Loucy (cell line): Measurements from ENCODE around the gene MRPL2.

Experiments
- H2AFZ ChIP-seq: fragments of 200-600 bp; sonication (generic); 2 replicates; pipeline ENCODE4 v1.6.0; 2016; ENCODE audit warnings: antibody characterized with exemption, mild to moderate bottlenecking, low read length, moderate library complexity
- H3F3A ChIP-seq: fragments of 200-600 bp; 2 replicates; pipeline ENCODE4 v1.6.0; 2016; ENCODE audit warnings: antibody characterized with exemption, low read depth, mild to moderate bottlenecking
- H3K27me3 ChIP-seq: fragments of 200-600 bp; sonication (generic); 2 replicates; pipeline ENCODE4 v1.6.1; 2014; ENCODE audit warnings: low read length, mild to moderate bottlenecking; ENCODE audit not compliant: insufficient read depth, poor library complexity, severe bottlenecking
- H3K36me3 ChIP-seq: fragments of 200-600 bp; sonication (generic); 2 replicates; pipeline ENCODE4 v1.6.1; 2016; ENCODE audit warnings: low read length; ENCODE audit not compliant: insufficient read depth
- H3K4me1 ChIP-seq: fragments of 200-600 bp; sonication (generic); 2 replicates; pipeline ENCODE4 v1.5.1; 2014; ENCODE audit warnings: low read length, mild to moderate bottlenecking; ENCODE audit not compliant: insufficient read depth, poor library complexity, severe bottlenecking
- H3K4me2 ChIP-seq: fragments of 200-600 bp; sonication (generic); 2 replicates; pipeline ENCODE4 v1.6.0; 2014; ENCODE audit warnings: antibody characterized with exemption, low read length, low read depth, mild to moderate bottlenecking; ENCODE audit not compliant: poor library complexity, severe bottlenecking
- H3K4me3 ChIP-seq: fragments of 200-600 bp; sonication (generic); 2 replicates; pipeline ENCODE4 v1.5.1; 2014; ENCODE audit warnings: low read length, mild to moderate bottlenecking, mixed read lengths; ENCODE audit not compliant: poor library complexity, severe bottlenecking
- H3K79me2 ChIP-seq: fragments of 200-600 bp; sonication (generic); 2 replicates; pipeline ENCODE4 v1.6.1; 2014; ENCODE audit warnings: low read length; ENCODE audit not compliant: insufficient read depth
- H3K9ac ChIP-seq: fragments of 200-600 bp; sonication (generic); 2 replicates; pipeline ENCODE4 v1.6.0; 2014; ENCODE audit warnings: mild to moderate bottlenecking, low read depth, low read length, moderate library complexity; ENCODE audit not compliant: poor library complexity, severe bottlenecking
- H3K9me2 ChIP-seq: fragments of 200-600 bp; sonication (generic); replicated peaks from 2 replicates; pipeline ENCODE4 v1.6.1; 2016; ENCODE audit warnings: low read depth, low read length, mixed read lengths
- H3K9me3 ChIP-seq: fragments of 200-600 bp; sonication (generic); 2 replicates; pipeline ENCODE4 v1.6.1; 2014; ENCODE audit warnings: mild to moderate bottlenecking, antibody characterized with exemption, low read length, low read depth; ENCODE audit not compliant: insufficient read depth
- H4K20me1 ChIP-seq: fragments of 200-600 bp; sonication (generic); 2 replicates; pipeline ENCODE4 v1.6.0; 2014; ENCODE audit warnings: antibody characterized with exemption, low read length, mild to moderate bottlenecking; ENCODE audit not compliant: insufficient read depth, poor library complexity, severe bottlenecking
- EZH2phosphoT487 ChIP-seq: fragments of 200-600 bp; IDR thresholded peaks from 2 replicates; pipeline ENCODE4 v1.6.1; 2018; ENCODE audit warnings: antibody characterized with exemption, mild to moderate bottlenecking, moderate library complexity, borderline replicate concordance
- TF ChIP-seq, protein P1 (sequence below): fragments of 200-600 bp; sonication (generic); conservative IDR thresholded peaks from 2 replicates; pipeline ENCODE4 v1.5.1; 2014; ENCODE audit warnings: mild to moderate bottlenecking, antibody characterized with exemption, low read length

Gene MRPL2

DNA sequence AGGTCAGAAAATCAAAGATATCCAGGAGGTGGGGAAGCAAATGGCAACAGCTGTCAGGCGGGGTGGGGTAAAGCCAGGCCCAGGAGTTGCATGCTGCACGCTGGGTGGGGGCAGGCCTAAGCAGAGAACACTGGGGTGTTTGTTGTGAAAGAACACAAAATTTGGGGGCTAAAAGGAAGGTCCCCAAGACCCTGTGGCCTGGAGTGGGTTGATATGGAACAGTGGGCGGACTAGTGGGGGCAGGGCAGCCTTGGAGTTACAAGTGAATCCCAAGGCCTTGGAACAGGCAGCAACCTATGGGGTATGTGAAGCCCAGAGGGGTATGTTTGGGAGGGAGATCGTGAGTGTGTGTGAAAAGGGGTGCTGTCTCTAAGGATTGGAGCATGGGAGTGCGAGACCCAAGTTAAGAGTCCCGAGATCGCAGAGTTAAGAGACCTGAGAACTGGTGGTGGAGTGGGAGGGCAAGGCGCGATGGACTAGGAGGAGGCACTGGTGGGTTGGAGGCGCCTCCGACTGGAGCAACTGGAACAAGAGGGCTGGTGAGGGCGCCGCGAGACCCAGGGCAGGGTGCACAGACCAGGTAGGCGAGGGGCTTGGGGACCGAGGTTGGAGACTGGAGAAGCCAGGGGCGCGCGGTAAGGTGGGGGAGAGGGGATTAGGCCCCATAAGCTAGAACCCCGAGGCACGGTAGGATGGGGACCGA lies 6.2 kb downstream of the MRPL2 start:
- H3K9ac ChIP-seq, result peak overlapping the region; percentile 96
- H3K27me3 ChIP-seq, result no peaks in the 10 kb centered on the region
- H3K79me2 ChIP-seq, result peaks cover 39% of the 10 kb centered on the region
- H4K20me1 ChIP-seq, result no peaks in the 10 kb centered on the region
- H3K9me2 ChIP-seq, result no peaks in the 10 kb centered on the region
- H3K9me3 ChIP-seq, result no peaks in the 10 kb centered on the region
- peak overlapping the region; percentile 57 for H2AFZ ChIP-seq
- H3F3A ChIP-seq, result no peaks in the 10 kb centered on the region
- TF ChIP-seq, protein P1, sequence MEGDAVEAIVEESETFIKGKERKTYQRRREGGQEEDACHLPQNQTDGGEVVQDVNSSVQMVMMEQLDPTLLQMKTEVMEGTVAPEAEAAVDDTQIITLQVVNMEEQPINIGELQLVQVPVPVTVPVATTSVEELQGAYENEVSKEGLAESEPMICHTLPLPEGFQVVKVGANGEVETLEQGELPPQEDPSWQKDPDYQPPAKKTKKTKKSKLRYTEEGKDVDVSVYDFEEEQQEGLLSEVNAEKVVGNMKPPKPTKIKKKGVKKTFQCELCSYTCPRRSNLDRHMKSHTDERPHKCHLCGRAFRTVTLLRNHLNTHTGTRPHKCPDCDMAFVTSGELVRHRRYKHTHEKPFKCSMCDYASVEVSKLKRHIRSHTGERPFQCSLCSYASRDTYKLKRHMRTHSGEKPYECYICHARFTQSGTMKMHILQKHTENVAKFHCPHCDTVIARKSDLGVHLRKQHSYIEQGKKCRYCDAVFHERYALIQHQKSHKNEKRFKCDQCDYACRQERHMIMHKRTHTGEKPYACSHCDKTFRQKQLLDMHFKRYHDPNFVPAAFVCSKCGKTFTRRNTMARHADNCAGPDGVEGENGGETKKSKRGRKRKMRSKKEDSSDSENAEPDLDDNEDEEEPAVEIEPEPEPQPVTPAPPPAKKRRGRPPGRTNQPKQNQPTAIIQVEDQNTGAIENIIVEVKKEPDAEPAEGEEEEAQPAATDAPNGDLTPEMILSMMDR, result no peak
- TF ChIP-seq EZH2phosphoT487, result no peak
- H3K4me2 ChIP-seq, result peak overlapping the region; percentile 96
- peak overlapping the region; percentile 90 for H3K4me3 ChIP-seq
- H3K4me1 ChIP-seq, result peaks cover 42% of the 10 kb centered on the region
- peaks cover 3% of the 10 kb centered on the region; the same call in 1 of the 2 replicates for H3K36me3 ChIP-seq

DNA sequence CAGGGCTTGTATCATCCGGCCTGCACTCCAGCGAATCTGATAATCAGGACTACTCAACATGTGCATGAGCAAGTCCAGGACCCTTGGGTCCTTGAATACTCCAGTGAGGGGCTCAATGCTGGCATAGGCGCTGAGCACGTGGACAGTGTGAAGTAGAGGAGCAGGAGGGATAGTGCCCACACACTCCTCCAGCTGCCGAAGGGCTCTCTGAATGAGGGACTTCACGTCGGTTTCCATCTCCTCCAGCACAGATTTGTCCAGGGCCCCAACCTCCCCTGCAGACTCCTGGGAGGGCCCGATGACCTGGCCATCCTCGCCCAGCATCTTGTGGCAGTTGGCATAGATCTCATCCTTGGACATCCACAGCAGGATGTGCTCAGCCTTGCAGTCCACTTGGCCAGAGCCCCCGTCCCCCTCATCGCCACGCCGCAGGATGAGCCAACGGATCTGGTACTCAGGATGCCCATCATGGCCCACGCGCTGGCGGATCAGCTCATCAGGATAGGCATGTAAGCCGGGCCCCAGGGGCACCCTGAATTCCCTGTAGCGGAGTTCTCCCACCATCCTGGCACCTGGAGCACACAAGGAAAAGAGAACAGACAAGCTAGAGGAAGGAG lies 6.9 kb downstream of the MRPL2 start:
- H3K4me1 ChIP-seq, result peaks cover 39% of the 10 kb centered on the region
- no peaks in the 10 kb centered on the region for H4K20me1 ChIP-seq
- H3K79me2 ChIP-seq, result peaks cover 32% of the 10 kb centered on the region
- peak overlapping the region; percentile 96 for H3K4me2 ChIP-seq
- peak overlapping the region; percentile 96 for H3K9ac ChIP-seq
- H2AFZ ChIP-seq, result no peak overlapping the region
- peaks cover 3% of the 10 kb centered on the region; the same call in 1 of the 2 replicates for H3K36me3 ChIP-seq
- no peaks in the 10 kb centered on the region for H3K9me2 ChIP-seq
- TF ChIP-seq EZH2phosphoT487, result no peak
- H3K27me3 ChIP-seq, result no peaks in the 10 kb centered on the region
- H3K4me3 ChIP-seq, result peak overlapping the region; percentile 90
- no peaks in the 10 kb centered on the region for H3F3A ChIP-seq
- H3K9me3 ChIP-seq, result no peaks in the 10 kb centered on the region

DNA sequence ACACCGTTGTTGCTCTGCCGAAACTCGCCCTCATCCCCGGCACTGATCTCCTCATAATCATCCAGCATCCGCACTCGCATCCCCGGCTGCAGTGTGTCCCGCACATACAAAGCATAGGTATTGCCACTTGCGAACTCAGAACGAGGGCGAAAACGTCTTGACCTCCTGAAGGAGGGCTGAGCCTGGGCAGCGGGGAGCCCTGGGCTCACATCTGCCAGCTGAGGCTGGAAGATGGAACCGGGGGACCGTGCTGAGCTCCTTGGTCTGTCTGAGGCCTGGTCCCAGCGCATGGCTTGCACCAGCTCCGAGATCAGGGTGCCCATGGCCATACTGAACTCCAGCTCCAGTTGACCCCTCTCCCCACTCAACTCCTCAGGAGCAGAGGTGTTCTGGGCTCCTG lies 8.3 kb downstream of the MRPL2 start:
- no peak for TF ChIP-seq EZH2phosphoT487
- TF ChIP-seq, protein P1, result no peak
- peak overlapping the region; percentile 90 for H3K4me3 ChIP-seq
- peak overlapping the region; percentile 96 for H3K4me2 ChIP-seq
- H3K27me3 ChIP-seq, result no peaks in the 10 kb centered on the region
- H3K9me2 ChIP-seq, result no peaks in the 10 kb centered on the region
- no peak overlapping the region for H2AFZ ChIP-seq
- peaks cover 30% of the 10 kb centered on the region for H3K79me2 ChIP-seq
- H4K20me1 ChIP-seq, result no peaks in the 10 kb centered on the region
- no peaks in the 10 kb centered on the region for H3F3A ChIP-seq
- peak overlapping the region; percentile 96 for H3K9ac ChIP-seq
- H3K9me3 ChIP-seq, result no peaks in the 10 kb centered on the region
- peaks cover 39% of the 10 kb centered on the region for H3K4me1 ChIP-seq
- H3K36me3 ChIP-seq, result peaks cover 3% of the 10 kb centered on the region; the same call in 1 of the 2 replicates
